Measurements from ENCODE around the gene DNAH6.
A peak's percentile ranks its signal among the peaks of the same experiment; 100 is the strongest.
"Not testable (repeated sequence)": the region's sequence is repeated elsewhere in the genome, so short reads cannot be mapped to it uniquely, and the experiment has no call there.

Gene DNAH6

GRCh38 chr2:84511024-84511423 lies 5.3 kb upstream of the DNAH6 start:
- 90% methylated on average over 10 of the region's 10 CpGs for WGBS
- not testable (repeated sequence) for H3K27ac ChIP-seq (ENCODE audit: low read depth, low read length); H3K9ac ChIP-seq (ENCODE audit: low read depth, low read length); H3K4me1 ChIP-seq (ENCODE audit: insufficient read depth, low read length); H3K4me3 ChIP-seq (ENCODE audit: low read length); H3K27me3 ChIP-seq (ENCODE audit: insufficient read depth, low read length); H3K36me3 ChIP-seq (ENCODE audit: insufficient read depth, low read length)
- peaks cover 19% of the 10 kb centered on the region for H3K9me3 ChIP-seq (ENCODE audit: insufficient read depth, low read depth, low read length)

DNA sequence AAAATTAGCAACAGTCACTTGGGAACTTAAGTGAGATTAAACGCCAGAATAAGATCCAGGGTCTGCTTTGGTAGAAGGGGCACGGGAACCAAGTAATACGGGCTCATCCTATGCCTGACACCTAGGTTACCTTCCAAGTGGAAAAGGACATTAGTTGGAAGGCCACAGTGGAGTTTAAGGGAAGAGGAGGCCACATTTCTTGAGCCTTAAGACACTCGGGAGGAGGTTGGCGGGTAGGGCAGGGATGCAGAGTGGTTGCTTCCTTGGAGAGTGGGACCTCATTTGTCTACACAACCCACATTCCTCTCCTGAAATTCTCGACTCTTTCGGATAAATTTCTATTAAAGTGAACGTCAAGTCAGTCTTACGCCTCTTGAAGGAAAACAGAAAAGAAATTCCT lies 510 bp upstream of the DNAH6 start:
- H3K4me1 ChIP-seq (ENCODE audit: insufficient read depth, low read length): no peaks in the 10 kb centered on the region
- no peaks in the 10 kb centered on the region for H3K36me3 ChIP-seq (ENCODE audit: insufficient read depth, low read length)
- H3K4me3 ChIP-seq (ENCODE audit: low read length): peak overlapping the region; percentile 54
- WGBS: 90% methylated on average over 7 of the region's 9 CpGs
- H3K27ac ChIP-seq (ENCODE audit: low read depth, low read length): no peak overlapping the region
- H3K9ac ChIP-seq (ENCODE audit: low read depth, low read length): no peak overlapping the region
- peaks cover 19% of the 10 kb centered on the region for H3K9me3 ChIP-seq (ENCODE audit: insufficient read depth, low read depth, low read length)
- H3K27me3 ChIP-seq (ENCODE audit: insufficient read depth, low read length): peaks cover 14% of the 10 kb centered on the region; the same call in 1 of the 2 replicates

DNA sequence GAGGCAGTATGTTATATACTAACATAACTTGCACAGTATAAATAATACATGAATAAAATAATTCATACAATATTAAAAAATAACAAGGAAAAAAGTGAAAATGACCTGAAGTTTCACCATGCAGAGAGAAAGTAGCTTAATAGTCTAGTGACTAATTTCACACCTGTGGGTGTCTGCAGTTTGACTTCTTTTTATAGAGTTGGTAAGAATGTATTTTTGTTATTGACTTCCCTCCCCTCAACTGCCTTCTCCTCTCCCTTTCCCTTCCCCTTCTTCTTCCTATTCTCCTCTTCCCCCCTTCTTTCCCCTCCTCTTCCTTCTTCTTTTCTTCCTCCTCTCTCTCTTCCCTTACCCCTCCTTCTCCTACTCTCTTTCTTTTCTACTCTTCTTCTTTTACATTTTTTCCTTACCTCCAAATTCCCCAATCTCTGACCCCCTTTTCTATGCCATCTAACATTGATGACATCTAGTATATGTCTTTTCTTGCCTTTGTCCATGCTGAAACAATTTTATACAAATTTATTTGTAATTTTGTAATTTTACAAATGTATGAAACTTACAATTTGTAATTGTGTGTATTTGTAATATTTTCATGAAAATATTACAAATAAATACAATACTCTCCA lies 3.1 kb downstream of the DNAH6 start:
- Histone ChIP-seq H3K27ac (ENCODE audit: low read depth, low read length) (no peak overlapping the region), H3K9ac (ENCODE audit: low read depth, low read length) (no peak overlapping the region)

GRCh38 chr2:84526562-84526961 lies 10.3 kb downstream of the DNAH6 start:
- Histone ChIP-seq H3K4me1 (ENCODE audit: insufficient read depth, low read length) (no peaks in the 10 kb centered on the region), H3K9ac (ENCODE audit: low read depth, low read length) (no peak overlapping the region), H3K9me3 (ENCODE audit: insufficient read depth, low read depth, low read length) (no peaks in the 10 kb centered on the region), H3K27me3 (ENCODE audit: insufficient read depth, low read length) (no peaks in the 10 kb centered on the region), H3K27ac (ENCODE audit: low read depth, low read length) (no peak overlapping the region), H3K4me3 (ENCODE audit: low read length) (no peak overlapping the region), H3K36me3 (ENCODE audit: insufficient read depth, low read length) (no peaks in the 10 kb centered on the region)
- 72% methylated on average over 1 of the region's 1 CpG for WGBS

More for the DNA sequence above, 3.1 kb downstream of the DNAH6 start:
- Histone ChIP-seq H3K36me3 (ENCODE audit: insufficient read depth, low read length) (no peaks in the 10 kb centered on the region), H3K27me3 (ENCODE audit: insufficient read depth, low read length) (peaks cover 14% of the 10 kb centered on the region; the same call in 1 of the 2 replicates), H3K4me3 (ENCODE audit: low read length) (no peak overlapping the region), H3K9me3 (ENCODE audit: insufficient read depth, low read depth, low read length) (no peaks in the 10 kb centered on the region), H3K4me1 (ENCODE audit: insufficient read depth, low read length) (no peaks in the 10 kb centered on the region)

GRCh38 chr2:84527137-84528129 lies 11.1 kb downstream of the DNAH6 start:
- Histone ChIP-seq H3K9me3 (ENCODE audit: insufficient read depth, low read depth, low read length) (no peaks in the 10 kb centered on the region), H3K4me1 (ENCODE audit: insufficient read depth, low read length) (no peaks in the 10 kb centered on the region), H3K36me3 (ENCODE audit: insufficient read depth, low read length) (no peaks in the 10 kb centered on the region), H3K9ac (ENCODE audit: low read depth, low read length) (no peak overlapping the region), H3K27me3 (ENCODE audit: insufficient read depth, low read length) (no peaks in the 10 kb centered on the region), H3K4me3 (ENCODE audit: low read length) (no peak overlapping the region), H3K27ac (ENCODE audit: low read depth, low read length) (no peak overlapping the region)
- whole genome bisulfite sequencing: 94% methylated on average over 4 of the region's 4 CpGs

GRCh38 chr2:84532291-84532690 lies 16.0 kb downstream of the DNAH6 start:
- Histone ChIP-seq H3K4me3 (ENCODE audit: low read length) (no peak overlapping the region), H3K27me3 (ENCODE audit: insufficient read depth, low read length) (no peaks in the 10 kb centered on the region), H3K27ac (ENCODE audit: low read depth, low read length) (no peak overlapping the region), H3K4me1 (ENCODE audit: insufficient read depth, low read length) (peaks cover 4% of the 10 kb centered on the region; the same call in 1 of the 2 replicates), H3K36me3 (ENCODE audit: insufficient read depth, low read length) (no peaks in the 10 kb centered on the region), H3K9ac (ENCODE audit: low read depth, low read length) (no peak overlapping the region), H3K9me3 (ENCODE audit: insufficient read depth, low read depth, low read length) (no peaks in the 10 kb centered on the region)
- no CpG with 5 or more reads among the region's 1 CpG for WGBS

DNA sequence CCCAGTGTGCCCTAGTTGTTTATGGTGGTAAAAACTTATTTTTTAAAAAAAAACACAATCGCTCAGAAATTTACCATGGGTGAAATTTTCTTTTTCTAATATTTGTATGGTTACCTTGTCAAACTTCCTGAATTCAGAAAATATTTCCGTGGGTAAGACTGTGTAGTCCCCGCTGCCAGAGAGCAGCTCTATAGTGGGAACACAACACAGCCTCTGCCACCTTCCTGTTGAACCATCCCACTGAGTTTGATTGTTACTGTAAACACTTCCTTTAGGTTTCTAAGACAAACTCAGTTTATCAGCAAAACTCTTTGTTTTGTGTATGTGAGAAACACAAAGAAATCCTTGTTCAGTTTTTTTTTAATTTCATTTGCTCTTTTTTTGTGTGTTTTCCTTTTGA lies 17.9 kb downstream of the DNAH6 start:
- Histone ChIP-seq H3K4me3 (ENCODE audit: low read length) (no peak overlapping the region), H3K9me3 (ENCODE audit: insufficient read depth, low read depth, low read length) (no peaks in the 10 kb centered on the region), H3K36me3 (ENCODE audit: insufficient read depth, low read length) (no peaks in the 10 kb centered on the region), H3K27me3 (ENCODE audit: insufficient read depth, low read length) (no peaks in the 10 kb centered on the region), H3K4me1 (ENCODE audit: insufficient read depth, low read length) (peaks cover 9% of the 10 kb centered on the region; the same call in 1 of the 2 replicates), H3K27ac (ENCODE audit: low read depth, low read length) (no peak overlapping the region), H3K9ac (ENCODE audit: low read depth, low read length) (no peak overlapping the region)
- 82% methylated on average over 2 of the region's 3 CpGs for WGBS

DNA sequence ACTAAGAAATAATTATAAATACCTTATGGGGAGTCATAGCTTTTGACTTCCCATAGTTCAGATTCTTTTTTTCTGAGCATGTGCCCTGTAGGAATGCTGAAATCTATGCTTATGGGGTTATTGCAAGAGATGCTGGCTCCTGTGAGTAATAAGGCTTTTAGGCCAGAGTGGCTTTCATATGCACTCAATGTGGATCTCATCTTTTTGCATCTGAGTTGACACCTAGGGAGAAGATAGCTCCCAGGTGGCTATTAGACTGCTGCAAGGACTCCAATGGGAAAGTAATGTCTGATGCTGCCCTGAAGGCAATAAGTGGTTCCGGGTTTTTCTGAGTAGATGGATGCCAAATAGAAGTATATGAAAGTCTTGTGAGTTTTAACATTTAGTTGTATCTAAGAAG lies 21.0 kb downstream of the DNAH6 start:
- 82% methylated on average over 1 of the region's 1 CpG for WGBS

DNA sequence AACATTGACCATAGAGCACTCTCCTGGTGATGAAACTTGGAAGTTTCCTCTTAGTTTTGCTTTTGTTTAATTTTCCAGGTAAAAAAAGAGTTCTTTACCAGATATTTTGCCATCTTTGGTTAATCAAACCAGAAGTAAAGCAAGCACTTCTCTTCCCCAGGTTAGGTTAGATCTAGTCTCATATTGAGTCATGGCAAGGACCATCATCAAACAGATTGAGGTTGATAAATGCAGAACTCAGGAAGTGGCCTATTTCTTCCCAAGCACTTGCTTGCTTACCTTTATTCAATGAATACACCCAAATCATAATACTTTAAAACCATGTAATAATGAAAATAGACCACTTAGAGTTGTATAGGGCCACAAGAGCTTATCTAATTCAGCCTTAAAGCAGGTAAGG lies 23.4 kb downstream of the DNAH6 start:
- no peaks in the 10 kb centered on the region for H3K27me3 ChIP-seq (ENCODE audit: insufficient read depth, low read length)
- no peak overlapping the region for H3K9ac ChIP-seq (ENCODE audit: low read depth, low read length)
- H3K4me3 ChIP-seq (ENCODE audit: low read length): no peak overlapping the region
- peaks cover 6% of the 10 kb centered on the region; the same call in 1 of the 2 replicates for H3K4me1 ChIP-seq (ENCODE audit: insufficient read depth, low read length)
- no peak overlapping the region for H3K27ac ChIP-seq (ENCODE audit: low read depth, low read length)
- no peaks in the 10 kb centered on the region for H3K36me3 ChIP-seq (ENCODE audit: insufficient read depth, low read length)
- no peaks in the 10 kb centered on the region for H3K9me3 ChIP-seq (ENCODE audit: insufficient read depth, low read depth, low read length)

More for the DNA sequence above, 21.0 kb downstream of the DNAH6 start:
- H3K4me3 ChIP-seq (ENCODE audit: low read length): no peak overlapping the region
- peaks cover 9% of the 10 kb centered on the region; the same call in 1 of the 2 replicates for H3K4me1 ChIP-seq (ENCODE audit: insufficient read depth, low read length)
- no peak overlapping the region for H3K9ac ChIP-seq (ENCODE audit: low read depth, low read length)
- no peaks in the 10 kb centered on the region for H3K36me3 ChIP-seq (ENCODE audit: insufficient read depth, low read length)
- no peaks in the 10 kb centered on the region for H3K27me3 ChIP-seq (ENCODE audit: insufficient read depth, low read length)
- no peak overlapping the region for H3K27ac ChIP-seq (ENCODE audit: low read depth, low read length)
- no peaks in the 10 kb centered on the region for H3K9me3 ChIP-seq (ENCODE audit: insufficient read depth, low read depth, low read length)

- H3K27me3 ChIP-seq (ENCODE audit: insufficient read depth, low read length): no peaks in the 10 kb centered on the region
- H3K9ac ChIP-seq (ENCODE audit: low read depth, low read length): no peak overlapping the region
- H3K4me1 ChIP-seq (ENCODE audit: insufficient read depth, low read length): no peaks in the 10 kb centered on the region
- no peak overlapping the region for H3K27ac ChIP-seq (ENCODE audit: low read depth, low read length)
- no peak overlapping the region for H3K4me3 ChIP-seq (ENCODE audit: low read length)
- no peaks in the 10 kb centered on the region for H3K9me3 ChIP-seq (ENCODE audit: insufficient read depth, low read depth, low read length)
- H3K36me3 ChIP-seq (ENCODE audit: insufficient read depth, low read length): no peaks in the 10 kb centered on the region
Observed at GRCh38 chr2:84545005-84545404, 28.7 kb downstream of the DNAH6 start.

GRCh38 chr2:84546551-84546950 lies 30.3 kb downstream of the DNAH6 start:
- WGBS: 97% methylated on average over 2 of the region's 2 CpGs
- no peaks in the 10 kb centered on the region for H3K4me1 ChIP-seq (ENCODE audit: insufficient read depth, low read length)
- no peak overlapping the region for H3K4me3 ChIP-seq (ENCODE audit: low read length)
- H3K36me3 ChIP-seq (ENCODE audit: insufficient read depth, low read length): no peaks in the 10 kb centered on the region
- no peak overlapping the region for H3K27ac ChIP-seq (ENCODE audit: low read depth, low read length)
- no peaks in the 10 kb centered on the region for H3K27me3 ChIP-seq (ENCODE audit: insufficient read depth, low read length)
- H3K9me3 ChIP-seq (ENCODE audit: insufficient read depth, low read depth, low read length): no peaks in the 10 kb centered on the region
- H3K9ac ChIP-seq (ENCODE audit: low read depth, low read length): no peak overlapping the region

Data from HUES64 (cell line).